Uterus (tissue), 4 donors: ENCODE data around the gene FAIM2. TPM values are rescaled to one million over a fixed set of nuclear protein-coding genes. Genes with fewer than 3 reads are reported as not detected.

Experiments
- DNase-seq, 2 donors: peaks; one replicate each; pipeline ENCODE4 v3.0.0-alpha.2; 2019 to 2020
- H3K27ac ChIP-seq, 2 donors: fragments of 200-600 bp; sonication (generic); 1 replicate in 1 of 2; 2 replicates in 1 of 2; pipeline ENCODE4 v1.5.1; 2016 to 2018
- H3K27me3 ChIP-seq, 2 donors: fragments of 200-600 bp; sonication (generic); one replicate each; pipeline ENCODE4 v1.5.1; 2018 to 2019; ENCODE audit warnings: control low read depth in 1 of 2
- H3K36me3 ChIP-seq, 2 donors: fragments of 200-600 bp; sonication (generic); one replicate each; pipeline ENCODE4 v1.5.1; 2019; ENCODE audit warnings: control low read depth in 1 of 2
- H3K4me1 ChIP-seq, 2 donors: fragments of 200-600 bp; sonication (generic); one replicate each; pipeline ENCODE4 v1.5.1; 2018 to 2019; ENCODE audit warnings: control low read depth in 1 of 2
- H3K4me3 ChIP-seq, 2 donors: fragments of 200-600 bp; sonication (generic); 1 replicate in 1 of 2; 2 replicates in 1 of 2; pipeline ENCODE4 v1.5.1; 2018 to 2019; ENCODE audit warnings: mild to moderate bottlenecking in 1 of 2
- H3K9me3 ChIP-seq, 2 donors: fragments of 200-600 bp; sonication (generic); one replicate each; pipeline ENCODE4 v1.5.1; 2019; ENCODE audit warnings: control low read depth in 1 of 2
- CTCF ChIP-seq, 4 experiments: fragments of 200-600 bp in 2 of 4; fragments of 450-650 bp in 2 of 4; sonication (generic) in 2 of 4; IDR thresholded peaks; one replicate each; pipeline ENCODE4 v1.5.1; 2016 to 2019; ENCODE audit warnings: antibody characterized with exemption in 4 of 4, mild to moderate bottlenecking in 2 of 4, moderate library complexity in 1 of 4
- POLR2A ChIP-seq, 2 donors: fragments of 450-650 bp; IDR thresholded peaks; one replicate each; pipeline ENCODE4 v1.6.1; 2016; ENCODE audit warnings: antibody characterized with exemption in 2 of 2, mild to moderate bottlenecking in 1 of 2, moderate library complexity in 1 of 2
- intact Hi-C: fragments of 100-400 bp; cut with DNase I; formaldehyde crosslinking; loops from one replicate; pipeline ENCODE4 v1.15.1; 2023; ENCODE audit warnings: low total_unique reads
- total RNA-seq, 4 donors: library from RNA; depleted of rRNA in 3 of 4; stranded (reverse); fragments of >200 nt in 3 of 4; gene quantifications; one replicate each; pipeline versions ENCODE4 v1.1.0 to v1.2.4, GENCODE V29; 2014 to 2023
- donor health status: DM: yes; HTN: yes; CAD: no.

FAIM2 gene
- total RNA-seq, 4 donors from 2014 or later: 1.0 to 11.9 (median 5.5) TPM

- H3K9me3 ChIP-seq: no peaks in the 10 kb centered on the region
- intact Hi-C loops: no loop called here
- H3K27ac ChIP-seq: no peak overlapping the region
- no peak for TF ChIP-seq POLR2A (IDR thresholded peaks at IDR 0.05)
- no peak for TF ChIP-seq CTCF (IDR thresholded peaks at IDR 0.05)
- no peak for DNase-seq
- no peaks in the 10 kb centered on the region for H3K27me3 ChIP-seq
- no peaks in the 10 kb centered on the region for H3K4me1 ChIP-seq
- no peaks in the 10 kb centered on the region for H3K36me3 ChIP-seq
- no peak overlapping the region for H3K4me3 ChIP-seq
Observed at GRCh38 chr12:49854976-49855375, 48.7 kb downstream of the FAIM2 start.

DNA sequence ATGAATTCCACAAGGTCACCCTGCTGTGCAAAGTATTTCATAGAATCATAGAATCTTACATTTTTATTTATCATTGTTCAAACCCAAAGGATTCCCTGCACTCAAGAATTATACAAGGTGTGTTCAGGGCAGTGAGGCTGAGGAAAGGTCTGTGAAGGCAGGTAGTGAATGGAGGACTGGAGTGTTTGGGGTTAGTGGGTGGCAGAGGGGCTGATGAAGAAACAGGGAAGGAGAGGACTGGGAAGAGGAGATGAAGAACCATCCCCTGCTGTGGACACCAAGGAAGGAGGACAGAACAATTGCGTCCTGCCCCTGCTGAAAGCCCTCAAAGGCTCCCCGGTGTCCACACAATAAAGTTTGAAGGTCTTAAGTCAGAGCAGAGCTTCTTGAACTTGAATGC, 50.0 kb downstream of the FAIM2 start:
- intact Hi-C loops: no loop called here
- Histone ChIP-seq H3K9me3 (no peaks in the 10 kb centered on the region), H3K27me3 (no peaks in the 10 kb centered on the region), H3K36me3 (no peaks in the 10 kb centered on the region), H3K27ac (no peak overlapping the region), H3K4me3 (no peak overlapping the region), H3K4me1 (no peaks in the 10 kb centered on the region)
- TF ChIP-seq POLR2A (IDR thresholded peaks at IDR 0.05): no peak
- DNase-seq: no peak

- no peaks in the 10 kb centered on the region for H3K9me3 ChIP-seq
- TF ChIP-seq POLR2A (IDR thresholded peaks at IDR 0.05) (no peak), CTCF (IDR thresholded peaks at IDR 0.05) (no peak)
- H3K36me3 ChIP-seq: no peaks in the 10 kb centered on the region
- no peak overlapping the region for H3K4me3 ChIP-seq
- no peaks in the 10 kb centered on the region for H3K4me1 ChIP-seq
- H3K27me3 ChIP-seq: no peaks in the 10 kb centered on the region
- H3K27ac ChIP-seq: no peak overlapping the region
- intact Hi-C loops: no loop called here
- DNase-seq: no peak
Observed at GRCh38 chr12:49847161-49847560, 56.5 kb downstream of the FAIM2 start.

DNA sequence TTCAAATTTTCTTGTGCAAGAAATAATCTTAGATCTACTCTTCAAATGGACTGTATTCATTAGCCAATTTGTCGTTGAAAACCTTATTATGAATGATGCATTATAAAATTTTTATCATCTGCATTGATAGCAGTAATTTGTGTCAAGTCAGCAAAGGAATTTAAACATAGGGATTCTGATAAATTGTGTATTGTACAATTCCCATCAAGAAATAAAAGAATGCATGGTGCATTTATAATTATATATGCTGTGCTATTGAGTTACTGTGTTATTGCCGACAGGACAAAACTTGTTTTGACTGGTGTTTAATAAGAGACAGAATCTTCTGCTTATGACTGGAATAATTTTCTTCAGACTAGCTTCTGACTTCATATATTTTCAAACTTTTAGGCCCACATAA, 57.7 kb downstream of the FAIM2 start:
- H3K27ac ChIP-seq: no peak overlapping the region
- H3K9me3 ChIP-seq: no peaks in the 10 kb centered on the region
- no peak overlapping the region for H3K4me3 ChIP-seq
- no peak for TF ChIP-seq CTCF (IDR thresholded peaks at IDR 0.05)
- TF ChIP-seq POLR2A (IDR thresholded peaks at IDR 0.05): no peak
- intact Hi-C loops: no loop called here
- no peaks in the 10 kb centered on the region for H3K36me3 ChIP-seq
- H3K27me3 ChIP-seq: no peaks in the 10 kb centered on the region
- no peak for DNase-seq
- H3K4me1 ChIP-seq: peaks cover 0 to 3% of the 10 kb centered on the region in 2 donors

- Histone ChIP-seq H3K36me3 (no peaks in the 10 kb centered on the region), H3K27ac (peak overlapping the region in 1 of 2 donors; percentile 88), H3K4me1 (peaks cover 0 to 3% of the 10 kb centered on the region in 2 donors), H3K9me3 (no peaks in the 10 kb centered on the region), H3K27me3 (no peaks in the 10 kb centered on the region), H3K4me3 (no peak overlapping the region)
- intact Hi-C loops: no loop called here
- no peak for DNase-seq
- TF ChIP-seq CTCF (IDR thresholded peaks at IDR 0.05) (no peak), POLR2A (IDR thresholded peaks at IDR 0.05) (no peak)
Observed at GRCh38 chr12:49843876-49844437, 59.7 kb downstream of the FAIM2 start.

DNA sequence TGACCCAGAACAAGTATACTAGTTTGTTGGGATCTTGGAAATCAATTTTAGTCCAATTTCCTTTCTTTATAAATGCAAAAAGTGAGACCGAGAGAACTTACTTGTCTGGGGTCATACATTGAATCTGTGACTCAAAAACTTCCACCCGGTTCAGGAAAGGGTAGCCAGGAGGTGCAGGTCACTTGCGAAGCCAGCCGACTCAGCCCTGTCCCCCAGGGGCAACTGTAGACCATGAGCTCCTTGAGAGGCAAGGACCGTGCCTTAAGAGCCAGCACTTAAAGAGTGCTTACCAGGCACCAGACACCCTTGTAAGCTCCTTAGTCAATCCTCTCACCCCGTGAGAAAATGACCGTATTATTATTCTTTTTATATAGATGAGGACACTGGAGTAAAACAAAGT, 60.3 kb downstream of the FAIM2 start:
- Histone ChIP-seq H3K4me3 (peak overlapping the region; percentile 54 to 60), H3K27me3 (no peaks in the 10 kb centered on the region), H3K9me3 (no peaks in the 10 kb centered on the region), H3K4me1 (peaks cover 0 to 3% of the 10 kb centered on the region in 2 donors), H3K27ac (peak overlapping the region; percentile 85 to 88), H3K36me3 (no peaks in the 10 kb centered on the region)
- intact Hi-C loops: no loop called here
- no peak for DNase-seq
- no peak for TF ChIP-seq POLR2A (IDR thresholded peaks at IDR 0.05)
- no peak for TF ChIP-seq CTCF (IDR thresholded peaks at IDR 0.05)
